ENCODE results near the gene OXGR1. TPM values are rescaled to one million over a fixed set of nuclear protein-coding genes. Genes with fewer than 3 reads are reported as not detected.

Gene OXGR1
- total and polyA plus RNA-seq, 2 experiments from 2014 or later: 0.63 TPM; not detected in 1

DNA sequence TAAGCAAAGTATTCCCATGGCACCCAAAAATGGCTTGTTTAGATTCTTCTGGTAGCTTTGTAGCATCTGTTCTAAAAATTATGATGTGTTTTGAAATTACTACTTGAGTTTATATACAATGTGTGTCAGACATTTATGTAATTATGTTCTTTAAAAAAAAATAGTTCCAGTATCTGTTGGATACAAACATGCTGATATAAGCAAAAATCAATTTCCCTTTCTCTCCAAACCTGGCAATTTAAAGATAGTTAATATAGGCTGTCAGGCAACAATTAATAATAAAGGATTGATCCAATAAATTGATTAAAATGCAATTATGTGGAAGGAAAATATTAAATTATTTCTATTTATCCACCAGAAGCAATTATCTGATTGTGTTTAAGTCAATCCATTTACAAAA lies 41.7 kb downstream of the OXGR1 start:
- no peak for DNase-seq (ENCODE audit: low spot score)
- Histone ChIP-seq H3K9me2 (replicated peaks; ENCODE audit: insufficient read depth) (no peaks in the 10 kb centered on the region), H3K36me3 (replicated peaks; ENCODE audit: insufficient read depth, low read depth) (no peaks in the 10 kb centered on the region), H2AFZ (no peak overlapping the region), H3K9me3 (ENCODE audit: low read depth) (no peaks in the 10 kb centered on the region), H3K4me2 (no peak overlapping the region), H3K79me2 (no peaks in the 10 kb centered on the region), H3K4me1 (ENCODE audit: insufficient read depth) (no peaks in the 10 kb centered on the region), H4K20me1 (ENCODE audit: insufficient read depth, poor library complexity, severe bottlenecking) (no peaks in the 10 kb centered on the region), H3K27ac (no peak overlapping the region), H3K27me3 (no peaks in the 10 kb centered on the region), H3K4me3 (no peak overlapping the region)
- no peak for TF ChIP-seq EZH2 (IDR thresholded peaks at IDR 0.05; ENCODE audit: borderline replicate concordance)
- TF ChIP-seq CTCF (IDR thresholded peaks at IDR 0.05; ENCODE audit: poor library complexity): no peak
- TF ChIP-seq EZH2phosphoT487 (IDR thresholded peaks at IDR 0.05; ENCODE audit: low read depth, severe bottlenecking, unreplicated experiment): no peak

- 96% methylated on average over 11 of the region's 11 CpGs for WGBS (ENCODE audit: low lambda C conversion rate, missing lambda C conversion rate)
- Histone ChIP-seq H3K4me1 (ENCODE audit: insufficient read depth) (peaks cover 4% of the 10 kb centered on the region), H3K79me2 (no peaks in the 10 kb centered on the region), H2AFZ (no peak overlapping the region), H4K20me1 (ENCODE audit: insufficient read depth, poor library complexity, severe bottlenecking) (no peaks in the 10 kb centered on the region), H3K36me3 (replicated peaks; ENCODE audit: insufficient read depth, low read depth) (no peaks in the 10 kb centered on the region), H3K27ac (no peak overlapping the region), H3K9me3 (ENCODE audit: low read depth) (no peaks in the 10 kb centered on the region), H3K4me2 (no peak overlapping the region), H3K9me2 (replicated peaks; ENCODE audit: insufficient read depth) (no peaks in the 10 kb centered on the region), H3K27me3 (no peaks in the 10 kb centered on the region), H3K4me3 (no peak overlapping the region)
- DNase-seq (ENCODE audit: low spot score): no peak
- no peak for TF ChIP-seq EZH2phosphoT487 (IDR thresholded peaks at IDR 0.05; ENCODE audit: low read depth, severe bottlenecking, unreplicated experiment)
- no peak for TF ChIP-seq CTCF (IDR thresholded peaks at IDR 0.05; ENCODE audit: poor library complexity)
- no peak for TF ChIP-seq EZH2 (IDR thresholded peaks at IDR 0.05; ENCODE audit: borderline replicate concordance)
Observed at GRCh38 chr13:96948127-96948526, 46.1 kb downstream of the OXGR1 start.

GRCh38 chr13:96947343-96947910 lies 46.8 kb downstream of the OXGR1 start:
- peaks cover 4% of the 10 kb centered on the region for H3K4me1 ChIP-seq (ENCODE audit: insufficient read depth)
- H3K4me2 ChIP-seq: no peak overlapping the region
- no peak overlapping the region for H3K27ac ChIP-seq
- no peaks in the 10 kb centered on the region for H3K79me2 ChIP-seq
- 96% methylated on average over 27 of the region's 27 CpGs for WGBS (ENCODE audit: low lambda C conversion rate, missing lambda C conversion rate)
- H4K20me1 ChIP-seq (ENCODE audit: insufficient read depth, poor library complexity, severe bottlenecking): no peaks in the 10 kb centered on the region
- no peaks in the 10 kb centered on the region for H3K9me3 ChIP-seq (ENCODE audit: low read depth)
- no peak overlapping the region for H2AFZ ChIP-seq
- H3K4me3 ChIP-seq: no peak overlapping the region
- TF ChIP-seq EZH2phosphoT487 (IDR thresholded peaks at IDR 0.05; ENCODE audit: low read depth, severe bottlenecking, unreplicated experiment) (no peak), CTCF (IDR thresholded peaks at IDR 0.05; ENCODE audit: poor library complexity) (no peak), EZH2 (IDR thresholded peaks at IDR 0.05; ENCODE audit: borderline replicate concordance) (no peak)
- no peaks in the 10 kb centered on the region for H3K9me2 ChIP-seq (replicated peaks; ENCODE audit: insufficient read depth)
- no peaks in the 10 kb centered on the region for H3K36me3 ChIP-seq (replicated peaks; ENCODE audit: insufficient read depth, low read depth)
- no peaks in the 10 kb centered on the region for H3K27me3 ChIP-seq
- DNase-seq (ENCODE audit: low spot score): no peak
